Raji (cell line): ENCODE measurements around the gene RPL23.

Experiments used
- POLR2A ChIP-seq: IDR thresholded peaks from 2 replicates; pipeline ENCODE4 v1.6.1; 2011; ENCODE audit warnings: low read depth, low read length, control low read depth; ENCODE audit not compliant: insufficient read depth

The RPL23 gene

GRCh38 chr17:38889745-38890409 is 36.4 kb upstream of the RPL23 start:
- no peak for TF ChIP-seq POLR2A

GRCh38 chr17:38888842-38889241 is 35.3 kb upstream of the RPL23 start:
- TF ChIP-seq POLR2A = no peak

GRCh38 chr17:38886643-38887010 is 33.1 kb upstream of the RPL23 start:
- no peak for TF ChIP-seq POLR2A

GRCh38 chr17:38885728-38886642 is 32.5 kb upstream of the RPL23 start:
- TF ChIP-seq POLR2A = no peak

GRCh38 chr17:38885044-38885727 is 31.7 kb upstream of the RPL23 start:
- no peak for TF ChIP-seq POLR2A

GRCh38 chr17:38883592-38884526 is 30.3 kb upstream of the RPL23 start:
- no peak for TF ChIP-seq POLR2A

- no peak for TF ChIP-seq POLR2A
Measured at GRCh38 chr17:38882870-38883269, 29.3 kb upstream of the RPL23 start.

GRCh38 chr17:38881600-38882191 is 28.2 kb upstream of the RPL23 start:
- TF ChIP-seq POLR2A = peak; percentile 48; the same call in 1 of the 2 replicates

GRCh38 chr17:38879878-38880665 is 26.6 kb upstream of the RPL23 start:
- no peak for TF ChIP-seq POLR2A

GRCh38 chr17:38877130-38877851 is 23.8 kb upstream of the RPL23 start:
- peak; percentile 29; the same call in 1 of the 2 replicates for TF ChIP-seq POLR2A

- no peak for TF ChIP-seq POLR2A
Measured at GRCh38 chr17:38875477-38876075, 22.1 kb upstream of the RPL23 start.
